Adipocyte (in vitro differentiated cells): ENCODE data around the gene C19orf33.
A peak's percentile ranks its signal among the peaks of the same experiment; 100 is the strongest.

ENCODE experiments used
- DNase-seq: peaks from one replicate; pipeline ENCODE4 v3.0.0-alpha.2; 2015; ENCODE audit warnings: low read depth
- H3K27me3 ChIP-seq: replicated peaks from 2 replicates; pipeline ENCODE4 v1.7.0; 2013; ENCODE audit warnings: mild to moderate bottlenecking, low read length, moderate library complexity; ENCODE audit not compliant: control insufficient read depth, insufficient read depth
- H3K36me3 ChIP-seq: 2 replicates; pipeline ENCODE4 v1.7.0; 2013; ENCODE audit warnings: low read length, mild to moderate bottlenecking, moderate library complexity; ENCODE audit not compliant: control insufficient read depth, insufficient read depth, severe bottlenecking
- H3K4me1 ChIP-seq: 2 replicates; pipeline ENCODE4 v1.7.0; 2013; ENCODE audit warnings: mild to moderate bottlenecking, low read length, moderate library complexity; ENCODE audit not compliant: control insufficient read depth, insufficient read depth
- H3K4me3 ChIP-seq: 2 replicates; pipeline ENCODE4 v1.7.0; 2013; ENCODE audit warnings: mild to moderate bottlenecking, low read length, moderate library complexity
- H3K9ac ChIP-seq: 2 replicates; pipeline ENCODE4 v1.7.0; 2013; ENCODE audit warnings: mild to moderate bottlenecking, low read length, moderate library complexity
- H3K9me3 ChIP-seq: 2 replicates; pipeline ENCODE4 v1.7.0; 2013; ENCODE audit warnings: mild to moderate bottlenecking, low read length, moderate library complexity; ENCODE audit not compliant: control insufficient read depth

The C19orf33 gene

GRCh38 chr19:38281811-38282566 is 22.1 kb upstream of the C19orf33 start:
- Histone ChIP-seq H3K4me1 (peaks cover 32% of the 10 kb centered on the region), H3K36me3 (no peaks in the 10 kb centered on the region), H3K9ac (no peak overlapping the region), H3K27me3 (no peaks in the 10 kb centered on the region), H3K9me3 (no peaks in the 10 kb centered on the region), H3K4me3 (no peak overlapping the region)
- no peak for DNase-seq

- DNase-seq, result no peak
- no peaks in the 10 kb centered on the region for H3K9me3 ChIP-seq
- no peaks in the 10 kb centered on the region for H3K27me3 ChIP-seq
- H3K4me1 ChIP-seq, result peaks cover 19% of the 10 kb centered on the region
- H3K9ac ChIP-seq, result no peak overlapping the region
- no peaks in the 10 kb centered on the region for H3K36me3 ChIP-seq
- no peak overlapping the region for H3K4me3 ChIP-seq
These were observed 20.8 kb upstream of the C19orf33 start for GRCh38 chr19:38283271-38283670.

GRCh38 chr19:38284422-38284821 is 19.6 kb upstream of the C19orf33 start:
- Histone ChIP-seq H3K9ac (no peak overlapping the region), H3K4me1 (peaks cover 11% of the 10 kb centered on the region), H3K9me3 (no peaks in the 10 kb centered on the region), H3K36me3 (no peaks in the 10 kb centered on the region), H3K4me3 (no peak overlapping the region), H3K27me3 (no peaks in the 10 kb centered on the region)
- no peak for DNase-seq

GRCh38 chr19:38285567-38285966 is 18.5 kb upstream of the C19orf33 start:
- Histone ChIP-seq H3K4me1 (peaks cover 15% of the 10 kb centered on the region), H3K4me3 (no peak overlapping the region), H3K27me3 (no peaks in the 10 kb centered on the region), H3K36me3 (no peaks in the 10 kb centered on the region), H3K9me3 (no peaks in the 10 kb centered on the region), H3K9ac (no peak overlapping the region)
- peak; percentile 72 for DNase-seq

- peaks cover 15% of the 10 kb centered on the region for H3K4me1 ChIP-seq
- no peak overlapping the region for H3K4me3 ChIP-seq
- no peaks in the 10 kb centered on the region for H3K9me3 ChIP-seq
- no peaks in the 10 kb centered on the region for H3K27me3 ChIP-seq
- no peak overlapping the region for H3K9ac ChIP-seq
- no peaks in the 10 kb centered on the region for H3K36me3 ChIP-seq
- DNase-seq, result no peak
These were observed 16.4 kb upstream of the C19orf33 start for GRCh38 chr19:38287604-38288003.

- H3K4me3 ChIP-seq, result no peak overlapping the region
These were observed 15.8 kb upstream of the C19orf33 start for GRCh38 chr19:38288123-38288855.

GRCh38 chr19:38289955-38290354 is 14.1 kb upstream of the C19orf33 start:
- Histone ChIP-seq H3K4me3 (no peak overlapping the region), H3K4me1 (peaks cover 15% of the 10 kb centered on the region), H3K36me3 (no peaks in the 10 kb centered on the region), H3K9me3 (no peaks in the 10 kb centered on the region), H3K27me3 (no peaks in the 10 kb centered on the region), H3K9ac (no peak overlapping the region)
- DNase-seq, result no peak

More at GRCh38 chr19:38288123-38288855, 15.8 kb upstream of the C19orf33 start:
- Histone ChIP-seq H3K9me3 (no peaks in the 10 kb centered on the region), H3K4me1 (peaks cover 15% of the 10 kb centered on the region), H3K36me3 (no peaks in the 10 kb centered on the region), H3K27me3 (no peaks in the 10 kb centered on the region), H3K9ac (no peak overlapping the region)
- no peak for DNase-seq

- Histone ChIP-seq H3K4me3 (no peak overlapping the region), H3K27me3 (no peaks in the 10 kb centered on the region), H3K36me3 (no peaks in the 10 kb centered on the region), H3K4me1 (peaks cover 9% of the 10 kb centered on the region), H3K9me3 (no peaks in the 10 kb centered on the region), H3K9ac (no peak overlapping the region)
- DNase-seq, result peak; percentile 90
These were observed 13.4 kb upstream of the C19orf33 start for GRCh38 chr19:38290631-38291147.

- H3K27me3 ChIP-seq, result no peaks in the 10 kb centered on the region
- peaks cover 3% of the 10 kb centered on the region for H3K4me1 ChIP-seq
- H3K4me3 ChIP-seq, result no peak overlapping the region
- no peaks in the 10 kb centered on the region for H3K36me3 ChIP-seq
- H3K9me3 ChIP-seq, result no peaks in the 10 kb centered on the region
- no peak overlapping the region for H3K9ac ChIP-seq
- DNase-seq, result no peak
These were observed 12.2 kb upstream of the C19orf33 start for GRCh38 chr19:38291855-38292254.

- no peak for DNase-seq
- peaks cover 3% of the 10 kb centered on the region for H3K4me1 ChIP-seq
- no peaks in the 10 kb centered on the region for H3K9me3 ChIP-seq
- H3K4me3 ChIP-seq, result no peak overlapping the region
- no peaks in the 10 kb centered on the region for H3K27me3 ChIP-seq
- no peaks in the 10 kb centered on the region for H3K36me3 ChIP-seq
- H3K9ac ChIP-seq, result no peak overlapping the region
These were observed 10.8 kb upstream of the C19orf33 start for GRCh38 chr19:38293281-38293680.

- Histone ChIP-seq H3K9ac (no peak overlapping the region), H3K27me3 (no peaks in the 10 kb centered on the region), H3K36me3 (no peaks in the 10 kb centered on the region), H3K9me3 (no peaks in the 10 kb centered on the region), H3K4me1 (peaks cover 6% of the 10 kb centered on the region), H3K4me3 (no peak overlapping the region)
- no peak for DNase-seq
These were observed 10.0 kb upstream of the C19orf33 start for GRCh38 chr19:38294090-38294489.
